Osteocyte (in vitro differentiated cells): ENCODE data around the gene TRAF6. TPM values are rescaled to one million over a fixed set of nuclear protein-coding genes. Genes with fewer than 3 reads are reported as not detected.

Experiments used
- DNase-seq: peaks from one replicate; pipeline ENCODE4 v3.0.0; 2021; ENCODE audit warnings: mixed read lengths; ENCODE audit not compliant: unreplicated experiment; ENCODE audit errors: extremely low spot score
- H3K27ac Mint-ChIP-seq: one replicate; pipeline ENCODE4 v1.8.0; 2021; ENCODE audit warnings: mild to moderate bottlenecking, mixed read lengths; ENCODE audit not compliant: unreplicated experiment
- H3K27me3 Mint-ChIP-seq: one replicate; pipeline ENCODE4 v1.8.0; 2021; ENCODE audit warnings: mixed read lengths; ENCODE audit not compliant: unreplicated experiment
- H3K36me3 Mint-ChIP-seq: one replicate; pipeline ENCODE4 v1.8.0; 2021; ENCODE audit warnings: mixed read lengths; ENCODE audit not compliant: unreplicated experiment
- H3K4me1 Mint-ChIP-seq: one replicate; pipeline ENCODE4 v1.8.0; 2021; ENCODE audit warnings: mixed read lengths; ENCODE audit not compliant: unreplicated experiment
- H3K4me3 Mint-ChIP-seq: one replicate; pipeline ENCODE4 v1.8.0; 2021; ENCODE audit warnings: mild to moderate bottlenecking, moderate library complexity, mixed read lengths; ENCODE audit not compliant: unreplicated experiment
- H3K9me3 Mint-ChIP-seq: one replicate; pipeline ENCODE4 v1.8.0; 2021; ENCODE audit warnings: mixed read lengths; ENCODE audit not compliant: unreplicated experiment
- total RNA-seq: library from RNA; stranded (reverse); gene quantifications from 2 replicates; pipeline ENCODE4 v1.2.1, GENCODE V29; 2021
- TF ChIP-seq, protein P1 (sequence below): fragments of 200-600 bp; sonication (generic); IDR thresholded peaks from 2 replicates; pipeline ENCODE4 v1.5.0; 2021; ENCODE audit warnings: antibody characterized with exemption, mild to moderate bottlenecking, moderate library complexity

TRAF6 gene
- total RNA-seq, 1 donor from 2014 or later, result 13.9 TPM

- Mint-ChIP-seq H3K9me3 (no peaks in the 10 kb centered on the region), H3K27me3 (no peaks in the 10 kb centered on the region), H3K4me1 (peaks cover 71% of the 10 kb centered on the region), H3K27ac (peak overlapping the region; percentile 44), H3K4me3 (no peak overlapping the region), H3K36me3 (peaks cover 46% of the 10 kb centered on the region)
- no peak for DNase-seq
- TF ChIP-seq, protein P1, sequence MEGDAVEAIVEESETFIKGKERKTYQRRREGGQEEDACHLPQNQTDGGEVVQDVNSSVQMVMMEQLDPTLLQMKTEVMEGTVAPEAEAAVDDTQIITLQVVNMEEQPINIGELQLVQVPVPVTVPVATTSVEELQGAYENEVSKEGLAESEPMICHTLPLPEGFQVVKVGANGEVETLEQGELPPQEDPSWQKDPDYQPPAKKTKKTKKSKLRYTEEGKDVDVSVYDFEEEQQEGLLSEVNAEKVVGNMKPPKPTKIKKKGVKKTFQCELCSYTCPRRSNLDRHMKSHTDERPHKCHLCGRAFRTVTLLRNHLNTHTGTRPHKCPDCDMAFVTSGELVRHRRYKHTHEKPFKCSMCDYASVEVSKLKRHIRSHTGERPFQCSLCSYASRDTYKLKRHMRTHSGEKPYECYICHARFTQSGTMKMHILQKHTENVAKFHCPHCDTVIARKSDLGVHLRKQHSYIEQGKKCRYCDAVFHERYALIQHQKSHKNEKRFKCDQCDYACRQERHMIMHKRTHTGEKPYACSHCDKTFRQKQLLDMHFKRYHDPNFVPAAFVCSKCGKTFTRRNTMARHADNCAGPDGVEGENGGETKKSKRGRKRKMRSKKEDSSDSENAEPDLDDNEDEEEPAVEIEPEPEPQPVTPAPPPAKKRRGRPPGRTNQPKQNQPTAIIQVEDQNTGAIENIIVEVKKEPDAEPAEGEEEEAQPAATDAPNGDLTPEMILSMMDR, result no peak
These were observed 51.0 kb downstream of the TRAF6 start for GRCh38 chr11:36459046-36459445.

- no peaks in the 10 kb centered on the region for H3K9me3 Mint-ChIP-seq
- no peaks in the 10 kb centered on the region for H3K27me3 Mint-ChIP-seq
- DNase-seq, result no peak
- peak overlapping the region; percentile 99 for H3K27ac Mint-ChIP-seq
- no peak overlapping the region for H3K4me3 Mint-ChIP-seq
- peaks cover 71% of the 10 kb centered on the region for H3K4me1 Mint-ChIP-seq
- TF ChIP-seq, protein P1, result no peak
- peaks cover 42% of the 10 kb centered on the region for H3K36me3 Mint-ChIP-seq
These were observed 51.8 kb downstream of the TRAF6 start for GRCh38 chr11:36458129-36458915.

DNA sequence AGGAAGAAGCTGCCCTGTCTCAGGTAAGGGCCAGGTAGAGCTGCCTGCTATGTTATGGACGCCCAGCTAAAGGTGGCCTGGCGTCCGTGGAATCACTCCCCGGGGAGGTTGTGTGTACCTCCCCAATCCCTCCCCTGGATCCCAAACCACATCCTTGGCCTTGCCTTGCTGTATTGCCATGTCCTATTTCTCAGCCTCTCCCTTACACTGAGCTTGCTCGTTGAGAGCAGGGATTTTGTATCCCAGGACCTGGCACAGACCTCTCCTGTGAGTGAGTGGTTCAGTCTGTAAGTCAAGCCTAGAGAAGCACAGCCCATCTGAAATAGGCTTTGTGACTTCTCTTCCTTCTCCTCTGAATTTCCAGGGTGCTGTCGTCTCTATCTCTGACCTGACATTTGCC is 53.9 kb downstream of the TRAF6 start:
- DNase-seq, result no peak
- Mint-ChIP-seq H3K9me3 (no peaks in the 10 kb centered on the region), H3K4me1 (peaks cover 78% of the 10 kb centered on the region), H3K4me3 (peak overlapping the region; percentile 31), H3K36me3 (peaks cover 41% of the 10 kb centered on the region), H3K27me3 (no peaks in the 10 kb centered on the region), H3K27ac (peak overlapping the region; percentile 99)
- TF ChIP-seq, protein P1, result peak; percentile 3

DNA sequence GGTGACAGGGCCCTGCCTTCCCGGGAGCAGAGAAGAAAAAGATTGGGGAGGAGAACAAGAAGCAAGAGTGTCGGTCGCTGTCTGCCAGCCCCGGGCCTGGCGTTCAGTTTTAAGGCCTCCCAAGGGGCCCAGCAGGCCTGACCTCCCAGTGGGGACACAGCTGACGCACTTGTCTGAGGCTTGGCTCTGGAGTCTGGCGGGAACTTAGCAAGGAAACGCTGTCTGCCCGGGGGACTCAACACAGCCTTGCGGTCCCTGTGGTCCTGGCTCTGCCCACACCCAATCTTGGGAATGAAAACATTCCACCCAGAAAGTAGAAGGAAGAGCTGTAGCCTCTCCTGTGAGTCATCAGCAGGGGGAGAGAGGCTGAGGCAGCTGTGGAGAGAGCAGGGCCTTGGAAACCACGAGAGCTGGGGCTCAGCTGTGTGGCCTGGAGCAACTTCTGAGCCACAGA is 54.4 kb downstream of the TRAF6 start:
- TF ChIP-seq, protein P1, result peak; percentile 13
- H3K27ac Mint-ChIP-seq, result peak overlapping the region; percentile 99
- no peaks in the 10 kb centered on the region for H3K9me3 Mint-ChIP-seq
- DNase-seq, result peak; percentile 96
- H3K27me3 Mint-ChIP-seq, result no peaks in the 10 kb centered on the region
- no peak overlapping the region for H3K4me3 Mint-ChIP-seq
- peaks cover 79% of the 10 kb centered on the region for H3K4me1 Mint-ChIP-seq
- peaks cover 43% of the 10 kb centered on the region for H3K36me3 Mint-ChIP-seq

DNA sequence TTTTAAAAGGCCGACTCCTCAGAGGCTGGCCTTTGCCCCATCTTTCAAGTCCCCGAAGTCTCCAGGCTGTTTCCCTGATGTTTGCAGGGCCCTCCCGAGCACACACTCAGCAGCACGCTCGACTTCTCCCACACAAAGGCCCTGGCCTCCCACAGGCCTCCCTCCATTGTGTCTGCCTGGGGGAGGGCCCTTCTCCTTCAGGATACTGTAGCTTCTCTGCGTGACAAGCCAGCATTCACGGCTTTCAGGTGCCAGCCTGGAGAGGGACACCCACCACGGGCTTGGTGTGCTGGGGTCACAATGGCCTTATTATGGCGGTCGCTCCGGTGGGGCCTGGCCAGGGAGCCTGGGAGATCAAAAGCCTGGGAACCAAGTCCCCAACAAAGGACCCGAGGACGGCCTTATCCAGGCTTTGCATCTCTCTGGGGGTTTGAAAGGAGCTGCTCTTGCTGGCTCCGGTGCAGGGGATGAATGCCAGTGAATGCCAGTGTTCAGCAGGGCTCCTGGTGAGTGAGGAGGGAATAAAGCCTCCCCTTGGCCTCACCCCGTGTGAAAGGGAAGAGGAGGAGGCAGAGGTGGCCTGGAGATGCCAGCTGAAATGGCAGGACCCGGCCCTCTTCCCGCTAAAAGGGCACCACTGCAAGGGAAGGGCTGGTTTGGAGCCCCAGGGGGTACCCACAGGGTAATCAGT is 55.0 kb downstream of the TRAF6 start:
- peak overlapping the region; percentile 99 for H3K27ac Mint-ChIP-seq
- peaks cover 40% of the 10 kb centered on the region for H3K36me3 Mint-ChIP-seq
- H3K4me1 Mint-ChIP-seq, result peaks cover 79% of the 10 kb centered on the region
- no peak for DNase-seq
- TF ChIP-seq, protein P1, result no peak
- H3K4me3 Mint-ChIP-seq, result peak overlapping the region; percentile 14
- H3K27me3 Mint-ChIP-seq, result no peaks in the 10 kb centered on the region
- H3K9me3 Mint-ChIP-seq, result no peaks in the 10 kb centered on the region
